Endothelial cell of umbilical vein (primary cell): ENCODE measurements around the gene ETV3. TPM values are rescaled to one million over a fixed set of nuclear protein-coding genes. Genes with fewer than 3 reads are reported as not detected.

Source experiments
- BruUV-seq: library from RNA; stranded (reverse); fragments of 400-500 nt; replicated peaks from 2 replicates; lab custom pipeline; 2021; lab: Mats Ljungman, UMichigan
- CTCF ChIA-PET: fragments of 300-600, 350-600 bp; sonication (Branson Sonifier 250); formaldehyde crosslinking; loops from one replicate; lab custom pipeline; 2021; ENCODE audit warnings: antibody characterized with exemption, inconsistent platforms; lab: Charles Lee
- POLR2A ChIA-PET: fragments of 300-600, 350-600 bp; sonication (Branson Sonifier 250); formaldehyde crosslinking; loops from one replicate; lab custom pipeline; 2021; ENCODE audit warnings: antibody characterized with exemption, inconsistent platforms; lab: Charles Lee
- DNase-seq: peaks from one replicate; pipeline ENCODE4 v3.0.0-alpha.2; 2011; ENCODE audit warnings: low read depth, low spot score
- FAIRE-seq: peaks from 2 replicates; lab custom pipeline; 2011; peaks lifted over from hg19 to GRCh38; lab: Jason Lieb, UNC
- H2AFZ ChIP-seq: 2 replicates; pipeline ENCODE4 v1.6.0; 2012; ENCODE audit warnings: low read depth, low read length, control low read depth, inconsistent platforms
- H3K27ac ChIP-seq: 2 replicates; pipeline ENCODE4 v1.5.1; 2011; ENCODE audit warnings: low read depth, mild to moderate bottlenecking, control low read depth, low read length, moderate library complexity; ENCODE audit not compliant: insufficient read depth
- H3K27me3 ChIP-seq, 2 experiments: 2 replicates each; pipeline versions ENCODE4 v1.6.0 to v1.6.1; 2011; ENCODE audit warnings: low read length in 2 of 2, mixed read lengths in 1 of 2; ENCODE audit not compliant: control insufficient read depth in 2 of 2, insufficient read depth in 2 of 2
- H3K36me3 ChIP-seq, 2 experiments: 2 replicates in 1 of 2; 3 replicates in 1 of 2; pipeline ENCODE4 v1.5.1; 2011; ENCODE audit warnings: low read length in 2 of 2, mild to moderate bottlenecking in 1 of 2, moderate library complexity in 1 of 2; ENCODE audit not compliant: control insufficient read depth in 2 of 2, insufficient read depth in 2 of 2; ENCODE audit errors: extremely low read depth in 1 of 2
- H3K4me1 ChIP-seq: 3 replicates; pipeline ENCODE4 v1.5.1; 2011; ENCODE audit warnings: mild to moderate bottlenecking, low read length; ENCODE audit not compliant: control insufficient read depth, insufficient read depth; ENCODE audit errors: extremely low read depth
- H3K4me2 ChIP-seq: 2 replicates; pipeline ENCODE4 v1.6.1; 2011; ENCODE audit warnings: low read length, control low read depth, mixed read lengths; ENCODE audit not compliant: insufficient read depth
- H3K4me3 ChIP-seq, 3 experiments: fragments of 200-600 bp in 1 of 3; sonication (generic), shearing (Covaris generic) in 1 of 3; replicated peaks in 1 of 3; 2 replicates each; pipeline ENCODE4 v1.5.1; 2011 to 2016; ENCODE audit warnings: control low read depth in 3 of 3, low read length in 3 of 3, mild to moderate bottlenecking in 2 of 3, inconsistent platforms in 1 of 3, low read depth in 1 of 3, moderate library complexity in 1 of 3; ENCODE audit not compliant: insufficient read depth in 1 of 3
- H3K79me2 ChIP-seq: 2 replicates; pipeline ENCODE4 v1.6.0; 2012; ENCODE audit warnings: low read length, inconsistent platforms; ENCODE audit not compliant: control insufficient read depth, insufficient read depth
- H3K9ac ChIP-seq: replicated peaks from 2 replicates; pipeline ENCODE3; 2011; ENCODE audit warnings: low read length, control low read depth; ENCODE audit not compliant: insufficient read depth; ENCODE audit errors: extremely low read depth
- H3K9me1 ChIP-seq: replicated peaks from 3 replicates; pipeline ENCODE4 v1.6.0; 2011; ENCODE audit warnings: mild to moderate bottlenecking, low read length; ENCODE audit not compliant: control insufficient read depth, insufficient read depth; ENCODE audit errors: extremely low read depth
- H3K9me3 ChIP-seq: replicated peaks from 2 replicates; pipeline ENCODE4 v1.5.1; 2012; ENCODE audit warnings: low read length, inconsistent platforms; ENCODE audit not compliant: control insufficient read depth, insufficient read depth
- H4K20me1 ChIP-seq: replicated peaks from 2 replicates; pipeline ENCODE3; 2011; ENCODE audit warnings: mild to moderate bottlenecking, low read length; ENCODE audit not compliant: control insufficient read depth, insufficient read depth; ENCODE audit errors: extremely low read depth
- CTCF ChIP-seq, 2 donors: IDR thresholded peaks; 1 replicate in 1 of 2; 2 replicates in 1 of 2; pipeline ENCODE4 v1.5.1; 2011; ENCODE audit warnings: low read length in 2 of 2, mild to moderate bottlenecking in 2 of 2, moderate library complexity in 2 of 2, control low read depth in 1 of 2, inconsistent platforms in 1 of 2, low read depth in 1 of 2; ENCODE audit not compliant: insufficient read depth in 1 of 2; ENCODE audit errors: extremely low read depth in 1 of 2
- EZH2 ChIP-seq: IDR thresholded peaks from 2 replicates; pipeline ENCODE4 v1.6.1; 2012; ENCODE audit warnings: borderline replicate concordance, low read depth, mild to moderate bottlenecking, moderate library complexity, low read length, inconsistent platforms; ENCODE audit not compliant: severe bottlenecking
- GATA2 ChIP-seq: IDR thresholded peaks from 2 replicates; pipeline ENCODE4 v1.7.0; 2011; ENCODE audit warnings: low read depth, mild to moderate bottlenecking, moderate library complexity, mixed read lengths, low read length; ENCODE audit not compliant: insufficient read length, insufficient read depth
- POLR2AphosphoS5 ChIP-seq: IDR thresholded peaks from 2 replicates; pipeline ENCODE4 v1.6.1; 2012; ENCODE audit warnings: low read depth, mild to moderate bottlenecking, control low read depth, low read length, moderate library complexity; ENCODE audit not compliant: insufficient read depth
- dilution Hi-C: fragments of 300-500 bp; cut with MboI; formaldehyde crosslinking; loops from one replicate; pipeline ENCODE4 v1.15.0; 2019; ENCODE audit warnings: low sequenced_read_pairs; ENCODE audit not compliant: extremely low pct_ligation_motif_present
- intact Hi-C: fragments of 100-400 bp; cut with micrococcal nuclease; formaldehyde crosslinking; loops from one replicate; pipeline ENCODE4 v1.10.0; 2022
- polyA plus RNA-seq, 4 experiments: library from polyadenylated mRNA; depleted of rRNA in 3 of 4; stranded (reverse) in 3 of 4; unstranded in 1 of 4; fragments of >200 nt; gene quantifications; 2 replicates each; pipeline versions ENCODE4 v1.2.1 to v1.2.3, GENCODE V29; 2011 to 2012; ENCODE audit warnings: missing spikeins in 1 of 4
- total RNA-seq: library from RNA; stranded (reverse); gene quantifications from 2 replicates; pipeline ENCODE4 v1.2.3, GENCODE V29; 2021

ETV3 gene
- total and polyA plus RNA-seq, 2 donors (not counting 3 experiments of a cell fraction or from before 2014, with no cell fraction given) = 6.8 to 22.3 TPM

GRCh38 chr1:157141212-157141855 is 3.1 kb upstream of the ETV3 start:
- FAIRE-seq (no peak), DNase-seq (no peak)
- BruUV-seq = no TSS peak
- POLR2A ChIA-PET = no interaction called here
- H3K4me3 ChIP-seq = no peak overlapping the region
- dilution Hi-C loops (no loop called here), intact Hi-C loops (no loop called here)
- peaks cover 5% of the 10 kb centered on the region for H4K20me1 ChIP-seq
- TF ChIP-seq POLR2AphosphoS5 (no peak), GATA2 (no peak), EZH2 (no peak), CTCF (IDR thresholded peaks at IDR 0.05; ENCODE audit: extremely low read depth in 1 of 2, insufficient read depth in 1 of 2, low read depth in 1 of 2, low read length in 2 of 2) (no peak)
- H3K79me2 ChIP-seq = peaks cover 16% of the 10 kb centered on the region
- CTCF ChIA-PET = interaction anchor here (2.3 to 2.7 kb wide), 2 partner anchors 14 to 51 kb away, joined by 15 to 22 read pairs; no protein-coding TSS in a partner anchor
- H3K9me1 ChIP-seq = no peaks in the 10 kb centered on the region
- H3K4me1 ChIP-seq = peaks cover 18% of the 10 kb centered on the region
- no peak overlapping the region for H3K4me2 ChIP-seq
- H3K9ac ChIP-seq = no peak overlapping the region
- no peak overlapping the region for H2AFZ ChIP-seq
- no peaks in the 10 kb centered on the region for H3K9me3 ChIP-seq
- H3K27me3 ChIP-seq = peaks cover 0 to 2% of the 10 kb centered on the region in 2 experiments
- no peaks in the 10 kb centered on the region for H3K36me3 ChIP-seq
- no peak overlapping the region for H3K27ac ChIP-seq
